ENCODE data around the gene ZFP36. TPM values are rescaled to one million over a fixed set of nuclear protein-coding genes. Genes with fewer than 3 reads are reported as not detected.

ZFP36 gene
- total RNA-seq, 2 donors from 2014 or later, result 16.1 to 23.4 TPM

DNA sequence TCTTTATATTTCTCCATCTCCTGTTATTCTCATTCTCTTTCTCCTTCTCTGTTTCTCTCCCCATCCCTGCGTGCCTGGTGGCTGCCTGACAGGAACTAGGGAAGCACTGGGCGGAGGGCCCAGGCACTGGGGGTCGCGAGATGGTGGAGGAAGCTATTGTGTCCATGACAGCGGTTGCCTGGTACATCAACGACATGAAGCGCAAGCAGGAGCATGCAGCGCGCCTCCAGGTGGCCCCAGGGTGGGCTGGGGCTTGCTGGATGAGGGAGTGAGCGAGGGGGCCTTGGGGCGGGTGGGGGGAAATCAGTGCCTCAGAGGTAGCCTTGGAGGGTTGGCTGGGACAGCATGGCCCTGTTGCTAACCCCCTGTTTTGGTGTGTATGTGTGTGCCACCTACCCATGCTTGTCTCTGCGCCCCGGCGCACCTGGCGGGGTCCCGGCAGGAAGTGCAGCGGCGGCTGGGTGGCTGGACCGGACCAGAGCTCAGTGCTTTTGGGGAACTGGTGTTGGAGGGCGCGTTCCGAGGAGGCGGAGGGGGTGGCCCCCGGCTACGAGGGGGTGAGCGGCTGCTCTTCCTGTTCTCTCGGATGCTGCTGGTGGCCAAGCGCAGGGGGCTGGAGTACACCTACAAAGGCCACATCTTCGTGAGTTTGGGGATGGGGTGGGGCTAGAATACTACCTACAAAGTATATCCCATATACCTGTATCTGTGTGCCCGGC lies 11.0 kb downstream of the ZFP36 start:
- H3K9ac ChIP-seq (ENCODE audit: extremely low read depth, low read length, poor library complexity, severe bottlenecking), result no peak overlapping the region
- no peak for DNase-seq
- H3K4me1 ChIP-seq (ENCODE audit: control insufficient read depth, insufficient read depth, low read length), result peaks cover 6% of the 10 kb centered on the region
- no peak overlapping the region for H3K27ac ChIP-seq (ENCODE audit: low read depth, low read length)
- 97 to 100% methylated on average over 4 to 29 of the region's 30 CpGs for WGBS, 2 experiments (ENCODE audit: insufficient coverage in 1 of 2, insufficient read length in 1 of 2)
- no peaks in the 10 kb centered on the region for H3K27me3 Mint-ChIP-seq (ENCODE audit: insufficient read depth)
- H3K9me3 Mint-ChIP-seq, result no peaks in the 10 kb centered on the region
- no peak overlapping the region for H3K4me3 Mint-ChIP-seq
- H3K4me3 ChIP-seq (ENCODE audit: low read length), result no peak overlapping the region
- H3K36me3 Mint-ChIP-seq (ENCODE audit: low read depth), result peaks cover 62% of the 10 kb centered on the region
- no peaks in the 10 kb centered on the region for H3K9me3 ChIP-seq (ENCODE audit: control insufficient read depth, low read length)
- H3K4me1 Mint-ChIP-seq, result peaks cover 13% of the 10 kb centered on the region
- peaks cover 66% of the 10 kb centered on the region for H3K36me3 ChIP-seq (ENCODE audit: control insufficient read depth, insufficient read depth, low read length)
- TF ChIP-seq, protein P1, sequence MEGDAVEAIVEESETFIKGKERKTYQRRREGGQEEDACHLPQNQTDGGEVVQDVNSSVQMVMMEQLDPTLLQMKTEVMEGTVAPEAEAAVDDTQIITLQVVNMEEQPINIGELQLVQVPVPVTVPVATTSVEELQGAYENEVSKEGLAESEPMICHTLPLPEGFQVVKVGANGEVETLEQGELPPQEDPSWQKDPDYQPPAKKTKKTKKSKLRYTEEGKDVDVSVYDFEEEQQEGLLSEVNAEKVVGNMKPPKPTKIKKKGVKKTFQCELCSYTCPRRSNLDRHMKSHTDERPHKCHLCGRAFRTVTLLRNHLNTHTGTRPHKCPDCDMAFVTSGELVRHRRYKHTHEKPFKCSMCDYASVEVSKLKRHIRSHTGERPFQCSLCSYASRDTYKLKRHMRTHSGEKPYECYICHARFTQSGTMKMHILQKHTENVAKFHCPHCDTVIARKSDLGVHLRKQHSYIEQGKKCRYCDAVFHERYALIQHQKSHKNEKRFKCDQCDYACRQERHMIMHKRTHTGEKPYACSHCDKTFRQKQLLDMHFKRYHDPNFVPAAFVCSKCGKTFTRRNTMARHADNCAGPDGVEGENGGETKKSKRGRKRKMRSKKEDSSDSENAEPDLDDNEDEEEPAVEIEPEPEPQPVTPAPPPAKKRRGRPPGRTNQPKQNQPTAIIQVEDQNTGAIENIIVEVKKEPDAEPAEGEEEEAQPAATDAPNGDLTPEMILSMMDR (conservative IDR thresholded peaks at IDR 0.05), result no peak
- no peaks in the 10 kb centered on the region for H3K27me3 ChIP-seq (ENCODE audit: control insufficient read depth, insufficient read depth, low read length, poor library complexity, severe bottlenecking)
- no peak overlapping the region for H3K27ac Mint-ChIP-seq

DNA sequence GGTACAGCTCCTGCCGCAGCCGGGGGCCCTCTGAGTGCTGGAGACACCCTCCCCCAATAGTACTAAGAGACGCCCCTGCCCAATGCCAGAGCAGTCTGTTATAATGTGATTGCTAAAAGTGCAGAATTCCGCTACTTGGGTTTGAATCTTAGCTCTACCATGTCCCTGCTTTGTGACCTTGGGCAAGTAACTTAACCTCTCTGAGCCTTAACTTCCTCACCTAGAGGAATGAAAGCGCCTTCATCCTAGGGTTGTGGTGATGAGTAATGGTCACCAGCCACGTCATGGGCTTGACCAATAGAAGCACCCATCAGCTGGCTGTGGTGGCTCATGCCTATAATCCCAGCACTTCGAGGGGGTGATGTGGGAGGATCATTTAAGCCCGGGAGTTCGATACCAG lies 12.4 kb downstream of the ZFP36 start:
- no peaks in the 10 kb centered on the region for H3K9me3 Mint-ChIP-seq
- peaks cover 6% of the 10 kb centered on the region for H3K4me1 ChIP-seq (ENCODE audit: control insufficient read depth, insufficient read depth, low read length)
- no peak for DNase-seq
- WGBS, 2 experiments (ENCODE audit: insufficient coverage in 1 of 2, insufficient read length in 1 of 2), result 85 to 90% methylated on average over 6 to 9 of the region's 9 CpGs
- no peaks in the 10 kb centered on the region for H3K27me3 ChIP-seq (ENCODE audit: control insufficient read depth, insufficient read depth, low read length, poor library complexity, severe bottlenecking)
- peaks cover 67% of the 10 kb centered on the region for H3K36me3 Mint-ChIP-seq (ENCODE audit: low read depth)
- H3K9ac ChIP-seq (ENCODE audit: extremely low read depth, low read length, poor library complexity, severe bottlenecking), result no peak overlapping the region
- peaks cover 12% of the 10 kb centered on the region for H3K4me1 Mint-ChIP-seq
- peaks cover 79% of the 10 kb centered on the region for H3K36me3 ChIP-seq (ENCODE audit: control insufficient read depth, insufficient read depth, low read length)
- no peak overlapping the region for H3K4me3 ChIP-seq (ENCODE audit: low read length)
- no peaks in the 10 kb centered on the region for H3K9me3 ChIP-seq (ENCODE audit: control insufficient read depth, low read length)
- TF ChIP-seq, protein P1 (conservative IDR thresholded peaks at IDR 0.05), result no peak
- no peak overlapping the region for H3K27ac Mint-ChIP-seq
- H3K27me3 Mint-ChIP-seq (ENCODE audit: insufficient read depth), result no peaks in the 10 kb centered on the region
- no peak overlapping the region for H3K27ac ChIP-seq (ENCODE audit: low read depth, low read length)
- H3K4me3 Mint-ChIP-seq, result no peak overlapping the region

DNA sequence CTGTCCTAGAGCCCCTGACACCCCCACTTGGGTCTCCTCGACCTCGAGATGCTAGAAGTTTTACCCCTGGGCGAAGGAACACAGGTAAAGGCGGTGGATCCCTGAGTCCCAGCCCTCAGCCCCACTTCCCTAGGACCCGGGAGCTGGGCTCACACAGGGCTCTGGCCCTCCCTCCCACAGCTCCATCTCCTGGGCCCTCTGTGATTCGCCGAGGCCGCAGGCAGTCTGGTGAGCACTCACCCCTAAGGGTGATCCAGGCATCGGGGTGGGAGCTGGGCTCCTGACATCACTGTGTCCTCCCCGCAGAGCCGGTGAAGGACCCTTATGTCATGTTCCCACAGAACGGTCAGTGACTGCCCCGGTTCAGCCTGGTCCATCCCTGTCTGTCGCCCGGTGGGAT lies 14.1 kb downstream of the ZFP36 start:
- no peak overlapping the region for H3K9ac ChIP-seq (ENCODE audit: extremely low read depth, low read length, poor library complexity, severe bottlenecking)
- TF ChIP-seq, protein P1 (conservative IDR thresholded peaks at IDR 0.05), result no peak
- H3K36me3 ChIP-seq (ENCODE audit: control insufficient read depth, insufficient read depth, low read length), result peaks cover 82% of the 10 kb centered on the region
- WGBS, 2 experiments (ENCODE audit: insufficient coverage in 1 of 2, insufficient read length in 1 of 2), result 91 to 100% methylated on average over 11 to 13 of the region's 15 CpGs
- Mint-ChIP-seq H3K27ac (no peak overlapping the region), H3K27me3 (ENCODE audit: insufficient read depth) (no peaks in the 10 kb centered on the region), H3K36me3 (ENCODE audit: low read depth) (peaks cover 65% of the 10 kb centered on the region), H3K4me3 (no peak overlapping the region), H3K9me3 (no peaks in the 10 kb centered on the region), H3K4me1 (no peaks in the 10 kb centered on the region)
- no peak for DNase-seq
- no peaks in the 10 kb centered on the region for H3K9me3 ChIP-seq (ENCODE audit: control insufficient read depth, low read length)
- no peak overlapping the region for H3K27ac ChIP-seq (ENCODE audit: low read depth, low read length)
- H3K4me1 ChIP-seq (ENCODE audit: control insufficient read depth, insufficient read depth, low read length), result no peaks in the 10 kb centered on the region
- no peak overlapping the region for H3K4me3 ChIP-seq (ENCODE audit: low read length)
- H3K27me3 ChIP-seq (ENCODE audit: control insufficient read depth, insufficient read depth, low read length, poor library complexity, severe bottlenecking), result no peaks in the 10 kb centered on the region

Measured in endodermal cell (in vitro differentiated cells).